OCI-LY3 (cell line): ENCODE data around the gene GDNF.

Source experiments
- H2AFZ ChIP-seq: fragments of 200-600, 300-600 bp; shearing (Covaris generic); 2 replicates; pipeline ENCODE4 v1.6.0; 2014; ENCODE audit warnings: antibody characterized with exemption, low read depth, low read length
- H3K27ac ChIP-seq: fragments of 200-600, 300-600 bp; sonication (generic); 2 replicates; pipeline ENCODE4 v1.5.1; 2014; ENCODE audit warnings: mild to moderate bottlenecking, low read length, moderate library complexity, mixed read lengths
- H3K27me3 ChIP-seq: fragments of 200-600, 300-600 bp; sonication (generic); 2 replicates; pipeline ENCODE4 v1.6.1; 2014; ENCODE audit warnings: low read depth, low read length, mixed read lengths
- H3K36me3 ChIP-seq: fragments of 200-600, 300-600 bp; sonication (generic); replicated peaks from 2 replicates; pipeline ENCODE3; 2014; ENCODE audit warnings: low read depth, low read length, mixed read lengths
- H3K4me1 ChIP-seq: fragments of 300-600, 200-600 bp; sonication (generic); 2 replicates; pipeline ENCODE4 v1.6.1; 2014; ENCODE audit warnings: low read length, mixed read lengths
- H3K4me2 ChIP-seq: fragments of 200-600, 300-600 bp; sonication (generic); 2 replicates; pipeline ENCODE4 v1.6.1; 2014; ENCODE audit warnings: low read length, mixed read lengths
- H3K4me3 ChIP-seq: fragments of 300-600, 200-600 bp; sonication (generic); 2 replicates; pipeline ENCODE4 v1.5.1; 2014; ENCODE audit warnings: antibody characterized with exemption, mild to moderate bottlenecking, low read length, moderate library complexity
- H3K79me2 ChIP-seq: fragments of 300-600, 200-600 bp; shearing (Covaris generic); 2 replicates; pipeline ENCODE4 v1.6.1; 2014; ENCODE audit warnings: mild to moderate bottlenecking, low read length, mixed read lengths
- H3K9ac ChIP-seq: fragments of 300-600, 200-600 bp; shearing (Covaris generic); 2 replicates; pipeline ENCODE4 v1.6.0; 2014; ENCODE audit warnings: mild to moderate bottlenecking, low read length, moderate library complexity
- H3K9me3 ChIP-seq: fragments of 200-600, 300-600 bp; shearing (Covaris generic); 2 replicates; pipeline ENCODE4 v1.6.1; 2014; ENCODE audit warnings: low read length, mixed read lengths; ENCODE audit not compliant: insufficient read depth
- H4K20me1 ChIP-seq: fragments of 200-600, 300-600 bp; sonication (generic); 2 replicates; pipeline ENCODE4 v1.6.1; 2016; ENCODE audit warnings: low read length, mixed read lengths; ENCODE audit not compliant: insufficient read depth
- EZH2phosphoT487 ChIP-seq: fragments of 200-600 bp; shearing (Covaris generic); IDR thresholded peaks from 2 replicates; pipeline ENCODE4 v1.6.1; 2018; ENCODE audit warnings: antibody characterized with exemption, mixed run types, low read depth
- TF ChIP-seq, protein P1 (sequence below): fragments of 200-600, 300-600 bp; sonication (generic); IDR thresholded peaks from 2 replicates; pipeline ENCODE4 v1.5.1; 2014; ENCODE audit warnings: antibody characterized with exemption, low read length, low read depth

Gene GDNF

DNA sequence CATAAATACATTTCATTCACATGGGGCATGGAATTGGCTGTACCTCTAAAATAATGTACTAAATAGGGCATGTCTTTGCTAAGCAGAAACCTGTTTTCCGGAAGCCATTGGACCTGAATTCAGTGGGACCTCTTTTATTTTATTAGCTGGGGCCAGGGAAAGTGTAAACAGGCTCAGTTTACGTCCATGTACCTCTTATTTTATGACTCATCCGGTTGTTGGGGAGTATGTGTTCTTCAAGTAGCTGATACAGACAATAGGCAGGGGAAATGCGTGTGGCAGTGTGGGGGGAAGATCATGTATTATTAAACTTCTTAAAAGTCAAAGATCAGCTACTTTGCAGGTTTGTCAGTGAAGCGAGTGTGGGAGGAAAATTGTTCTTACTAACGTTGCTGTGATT is 1.4 kb upstream of the GDNF start:
- Histone ChIP-seq H3K4me3 (no peak overlapping the region), H3K27me3 (no peaks in the 10 kb centered on the region), H2AFZ (no peak overlapping the region), H3K36me3 (no peaks in the 10 kb centered on the region), H3K4me1 (no peaks in the 10 kb centered on the region), H3K27ac (no peak overlapping the region), H3K9ac (no peak overlapping the region), H3K4me2 (no peak overlapping the region), H4K20me1 (no peaks in the 10 kb centered on the region), H3K9me3 (no peaks in the 10 kb centered on the region), H3K79me2 (no peaks in the 10 kb centered on the region)
- TF ChIP-seq, protein P1, sequence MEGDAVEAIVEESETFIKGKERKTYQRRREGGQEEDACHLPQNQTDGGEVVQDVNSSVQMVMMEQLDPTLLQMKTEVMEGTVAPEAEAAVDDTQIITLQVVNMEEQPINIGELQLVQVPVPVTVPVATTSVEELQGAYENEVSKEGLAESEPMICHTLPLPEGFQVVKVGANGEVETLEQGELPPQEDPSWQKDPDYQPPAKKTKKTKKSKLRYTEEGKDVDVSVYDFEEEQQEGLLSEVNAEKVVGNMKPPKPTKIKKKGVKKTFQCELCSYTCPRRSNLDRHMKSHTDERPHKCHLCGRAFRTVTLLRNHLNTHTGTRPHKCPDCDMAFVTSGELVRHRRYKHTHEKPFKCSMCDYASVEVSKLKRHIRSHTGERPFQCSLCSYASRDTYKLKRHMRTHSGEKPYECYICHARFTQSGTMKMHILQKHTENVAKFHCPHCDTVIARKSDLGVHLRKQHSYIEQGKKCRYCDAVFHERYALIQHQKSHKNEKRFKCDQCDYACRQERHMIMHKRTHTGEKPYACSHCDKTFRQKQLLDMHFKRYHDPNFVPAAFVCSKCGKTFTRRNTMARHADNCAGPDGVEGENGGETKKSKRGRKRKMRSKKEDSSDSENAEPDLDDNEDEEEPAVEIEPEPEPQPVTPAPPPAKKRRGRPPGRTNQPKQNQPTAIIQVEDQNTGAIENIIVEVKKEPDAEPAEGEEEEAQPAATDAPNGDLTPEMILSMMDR, result no peak
- TF ChIP-seq EZH2phosphoT487, result no peak

DNA sequence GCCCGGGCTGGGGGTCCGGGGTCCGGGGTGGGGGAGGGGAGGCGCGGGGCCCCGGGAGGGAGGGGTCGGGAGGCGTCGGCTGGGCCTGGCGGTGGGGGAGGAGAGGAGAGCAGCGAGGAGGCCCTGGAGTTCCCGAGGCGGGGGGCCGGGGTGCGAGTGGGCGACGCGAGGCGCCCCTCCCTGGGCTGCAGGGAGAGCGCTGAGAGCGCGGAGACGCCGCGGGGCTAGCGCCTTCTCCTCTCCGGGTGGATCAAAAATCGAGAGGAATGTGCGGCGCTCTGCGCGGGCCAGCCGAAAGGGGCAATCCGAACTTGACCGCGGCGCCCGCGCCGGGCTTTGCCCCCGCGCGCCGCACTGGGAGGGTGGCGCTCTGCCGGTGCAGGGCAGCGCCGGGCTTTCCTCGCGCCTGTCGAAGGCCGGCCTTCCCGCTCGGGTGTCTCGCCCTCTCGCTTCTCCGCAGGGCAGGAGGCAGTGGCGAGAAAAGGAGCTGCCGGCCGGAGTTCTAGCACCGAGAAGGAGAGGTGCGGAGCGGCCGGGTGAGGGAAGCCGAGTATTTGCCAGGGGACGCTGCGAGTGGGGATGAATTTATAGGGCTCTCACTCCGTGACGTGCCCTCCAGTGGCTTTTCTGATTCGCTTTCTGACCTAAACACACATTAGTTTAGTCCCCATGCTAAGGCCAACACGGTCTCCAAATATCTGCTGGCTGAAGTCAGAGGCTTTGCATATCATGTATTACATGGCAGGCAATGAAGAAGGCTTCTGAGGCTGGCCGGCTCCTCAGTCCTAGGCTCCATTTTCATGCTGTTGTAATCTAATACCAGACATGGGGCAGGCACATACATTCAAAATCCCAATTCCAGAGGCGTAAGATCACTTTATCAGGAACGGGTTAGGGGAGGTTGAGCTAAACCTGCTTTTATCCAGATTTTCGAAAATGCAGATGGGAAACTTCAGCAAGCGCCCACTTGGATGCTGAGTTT is 503 bp upstream of the GDNF start:
- no peak for TF ChIP-seq EZH2phosphoT487
- TF ChIP-seq, protein P1, result no peak
- Histone ChIP-seq H4K20me1 (no peaks in the 10 kb centered on the region), H3K36me3 (no peaks in the 10 kb centered on the region), H3K4me3 (no peak overlapping the region), H2AFZ (no peak overlapping the region), H3K4me1 (no peaks in the 10 kb centered on the region), H3K27me3 (no peaks in the 10 kb centered on the region), H3K79me2 (no peaks in the 10 kb centered on the region), H3K27ac (no peak overlapping the region), H3K9me3 (no peaks in the 10 kb centered on the region), H3K9ac (no peak overlapping the region), H3K4me2 (no peak overlapping the region)

DNA sequence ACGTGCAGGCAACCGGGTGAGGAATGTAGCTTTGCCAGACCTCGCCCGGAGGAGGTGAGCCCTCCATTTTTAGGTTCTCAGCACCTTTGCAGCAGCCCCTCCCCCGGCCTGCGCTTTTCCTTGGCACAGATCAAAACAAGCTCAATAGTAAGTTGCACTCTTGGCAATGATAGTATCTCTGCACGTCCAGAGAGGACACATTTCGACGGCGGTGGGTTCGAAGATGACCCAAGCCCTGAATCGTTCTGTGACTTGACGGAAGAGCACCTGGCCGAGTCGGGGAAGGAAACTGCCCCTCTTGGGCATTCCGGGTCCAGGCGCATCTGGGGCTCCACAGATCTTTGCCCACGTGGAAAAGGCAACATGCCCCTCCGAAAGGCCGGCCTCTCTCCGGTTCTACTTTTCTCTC is 904 bp downstream of the GDNF start:
- H3K27me3 ChIP-seq, result no peaks in the 10 kb centered on the region
- no peak overlapping the region for H3K27ac ChIP-seq
- no peaks in the 10 kb centered on the region for H4K20me1 ChIP-seq
- H3K4me3 ChIP-seq, result no peak overlapping the region
- TF ChIP-seq, protein P1, result no peak
- TF ChIP-seq EZH2phosphoT487, result no peak
- no peaks in the 10 kb centered on the region for H3K36me3 ChIP-seq
- no peaks in the 10 kb centered on the region for H3K4me1 ChIP-seq
- H3K9ac ChIP-seq, result no peak overlapping the region
- no peaks in the 10 kb centered on the region for H3K9me3 ChIP-seq
- no peak overlapping the region for H3K4me2 ChIP-seq
- H2AFZ ChIP-seq, result no peak overlapping the region
- no peaks in the 10 kb centered on the region for H3K79me2 ChIP-seq

DNA sequence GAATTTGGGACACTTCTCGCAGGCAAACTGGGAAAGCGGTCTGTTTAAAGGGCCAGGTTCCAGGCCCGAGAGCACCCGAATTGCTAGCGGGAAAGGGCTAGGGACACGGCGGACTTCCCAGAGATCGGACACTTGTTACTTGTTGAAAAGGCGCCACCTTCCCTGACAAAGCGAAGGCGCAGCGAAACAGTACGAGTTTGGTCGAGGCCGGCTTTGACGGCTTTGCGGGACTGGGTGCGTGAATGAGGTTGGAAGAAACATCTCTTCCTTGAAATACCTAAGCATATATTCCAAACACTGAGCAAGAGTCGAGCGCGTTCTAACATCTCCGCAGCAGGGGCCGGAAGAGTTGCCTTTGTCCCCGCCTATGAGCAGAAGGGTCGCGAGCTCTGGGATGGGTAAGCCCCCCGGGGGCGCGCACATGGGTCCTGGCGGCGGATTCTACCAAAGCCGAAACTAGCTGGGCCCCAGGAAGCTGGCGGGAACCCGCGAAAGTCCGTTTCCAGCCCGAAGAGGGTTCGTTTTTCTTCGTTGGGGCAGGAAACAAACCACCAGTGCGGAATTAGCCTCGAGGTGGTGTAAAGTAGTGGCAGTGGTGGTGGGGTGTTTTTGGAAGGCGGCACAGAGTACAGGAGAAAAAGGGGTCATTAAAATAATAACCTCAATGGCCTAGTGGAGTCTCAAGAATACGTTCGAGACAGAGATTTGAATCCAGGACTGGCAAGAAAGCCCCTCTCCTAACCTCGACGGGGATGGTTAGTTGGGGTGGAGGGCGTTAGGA is 1.5 kb downstream of the GDNF start:
- TF ChIP-seq EZH2phosphoT487, result no peak
- TF ChIP-seq, protein P1, result no peak
- H3K79me2 ChIP-seq, result no peaks in the 10 kb centered on the region
- no peak overlapping the region for H3K27ac ChIP-seq
- no peak overlapping the region for H3K9ac ChIP-seq
- H3K9me3 ChIP-seq, result no peaks in the 10 kb centered on the region
- H2AFZ ChIP-seq, result no peak overlapping the region
- H3K27me3 ChIP-seq, result no peaks in the 10 kb centered on the region
- H3K4me3 ChIP-seq, result peak overlapping the region; percentile 84; the same call in 1 of the 2 replicates
- H3K4me1 ChIP-seq, result no peaks in the 10 kb centered on the region
- H3K36me3 ChIP-seq, result no peaks in the 10 kb centered on the region
- H4K20me1 ChIP-seq, result no peaks in the 10 kb centered on the region
- peak overlapping the region; percentile 98 for H3K4me2 ChIP-seq
